ENCODE measurements around the gene BNIP3. TPM values are rescaled to one million over a fixed set of nuclear protein-coding genes. Genes with fewer than 3 reads are reported as not detected.

Gene BNIP3
- polyA plus RNA-seq, 3 donors, result 3.2 to 7.2 (median 4.6) TPM

- Histone ChIP-seq H3K4me3 (replicated peaks in 1 of 3; ENCODE audit: low read depth in 2 of 3, low read length in 3 of 3) (no peak overlapping the region), H3K9ac (ENCODE audit: insufficient read depth, low read length, poor library complexity, severe bottlenecking) (no peak overlapping the region), H4K20me1 (ENCODE audit: insufficient read depth, low read length) (no peaks in the 10 kb centered on the region), H3K4me2 (replicated peaks; ENCODE audit: extremely low read depth, low read length, poor library complexity, severe bottlenecking) (no peak overlapping the region), H3K27ac (ENCODE audit: low read depth in 1 of 2, low read length in 2 of 2) (no peak overlapping the region), H2AFZ (ENCODE audit: insufficient read depth, low read depth, low read length, poor library complexity, severe bottlenecking) (no peak overlapping the region), H3K79me2 (ENCODE audit: insufficient read depth, low read length) (no peaks in the 10 kb centered on the region), H3K36me3 (replicated peaks in 1 of 2; ENCODE audit: control insufficient read depth in 1 of 2, insufficient read depth in 2 of 2, low read length in 2 of 2) (no peaks in the 10 kb centered on the region), H3K4me1 (ENCODE audit: control insufficient read depth in 1 of 2, insufficient read depth in 2 of 2, low read length in 2 of 2) (peaks cover 0 to 6% of the 10 kb centered on the region in 2 donors), H3K9me3 (replicated peaks in 1 of 2; ENCODE audit: control insufficient read depth in 1 of 2, insufficient read depth in 1 of 2, low read length in 2 of 2) (no peaks in the 10 kb centered on the region), H3K27me3 (ENCODE audit: control insufficient read depth in 2 of 2, insufficient read depth in 2 of 2, low read length in 2 of 2) (peaks cover 0 to 4% of the 10 kb centered on the region in 2 donors)
- no peak overlapping the region for H3K4me3 Mint-ChIP-seq
- peaks cover 6% of the 10 kb centered on the region for H3K4me1 Mint-ChIP-seq
- 100% methylated on average over 1 of the region's 5 CpGs for WGBS (ENCODE audit: insufficient coverage)
- H3K27me3 Mint-ChIP-seq (ENCODE audit: low read depth in 3 of 3), result peaks cover 5 to 9% (median 8%) of the 10 kb centered on the region in 3 donors
- TF ChIP-seq CTCF (IDR thresholded peaks at IDR 0.05), result no peak
- DNase-seq, result no peak
- no peaks in the 10 kb centered on the region for H3K36me3 Mint-ChIP-seq
- intact Hi-C loops (cut with micrococcal nuclease), result no loop called here
- no peaks in the 10 kb centered on the region for H3K9me3 Mint-ChIP-seq
- peak overlapping the region in 1 of 7 donors; percentile 71 for H3K27ac Mint-ChIP-seq
Observed at GRCh38 chr10:132018446-132018845, 36.7 kb upstream of the BNIP3 start.

GRCh38 chr10:132016514-132016913 is 34.8 kb upstream of the BNIP3 start:
- Mint-ChIP-seq H3K36me3 (no peaks in the 10 kb centered on the region), H3K27me3 (ENCODE audit: low read depth in 3 of 3) (peaks cover 4 to 6% (median 5%) of the 10 kb centered on the region in 3 donors), H3K4me1 (no peaks in the 10 kb centered on the region), H3K4me3 (no peak overlapping the region), H3K27ac (no peak overlapping the region), H3K9me3 (peaks cover 0 to 2% (median 0%) of the 10 kb centered on the region in 7 donors)
- 100% methylated on average over 2 of the region's 6 CpGs for WGBS (ENCODE audit: insufficient coverage)
- no peak for TF ChIP-seq CTCF (IDR thresholded peaks at IDR 0.05)
- intact Hi-C loops (cut with micrococcal nuclease), result no loop called here
- Histone ChIP-seq H3K27me3 (ENCODE audit: control insufficient read depth in 2 of 2, insufficient read depth in 2 of 2, low read length in 2 of 2) (no peaks in the 10 kb centered on the region), H3K4me3 (replicated peaks in 1 of 3; ENCODE audit: low read depth in 2 of 3, low read length in 3 of 3) (no peak overlapping the region), H4K20me1 (ENCODE audit: insufficient read depth, low read length) (no peaks in the 10 kb centered on the region), H3K9ac (ENCODE audit: insufficient read depth, low read length, poor library complexity, severe bottlenecking) (no peak overlapping the region), H3K9me3 (replicated peaks in 1 of 2; ENCODE audit: control insufficient read depth in 1 of 2, insufficient read depth in 1 of 2, low read length in 2 of 2) (no peaks in the 10 kb centered on the region), H3K4me1 (ENCODE audit: control insufficient read depth in 1 of 2, insufficient read depth in 2 of 2, low read length in 2 of 2) (no peaks in the 10 kb centered on the region), H3K27ac (ENCODE audit: low read depth in 1 of 2, low read length in 2 of 2) (no peak overlapping the region), H3K4me2 (replicated peaks; ENCODE audit: extremely low read depth, low read length, poor library complexity, severe bottlenecking) (no peak overlapping the region), H3K36me3 (replicated peaks in 1 of 2; ENCODE audit: control insufficient read depth in 1 of 2, insufficient read depth in 2 of 2, low read length in 2 of 2) (no peaks in the 10 kb centered on the region), H3K79me2 (ENCODE audit: insufficient read depth, low read length) (no peaks in the 10 kb centered on the region), H2AFZ (ENCODE audit: insufficient read depth, low read depth, low read length, poor library complexity, severe bottlenecking) (no peak overlapping the region)
- DNase-seq, result no peak

All from CD14-positive monocyte (primary cell).